Medulla oblongata (tissue), 1 donor: ENCODE results near the gene AMIGO1.

Experiments
- DNase-seq: peaks from one replicate; pipeline ENCODE4 v3.0.0-alpha.2; 2015; ENCODE audit errors: extremely low spot score

The AMIGO1 gene

GRCh38 chr1:109454497-109455133, 54.9 kb downstream of the AMIGO1 start:
- DNase-seq: no peak
